Stimulated activated CD8-positive, alpha-beta memory T cell treated with anti-CD3 and anti-CD28 coated beads, Interleukin-7, amount 100 ng/mL, for 1 hour (primary cell): Measurements from ENCODE around the gene CLCN1.
A peak's percentile ranks its signal among the peaks of the same experiment; 100 is the strongest.

Experiments used
- DNase-seq, 2 donors: peaks; one replicate each; pipeline ENCODE4 v3.0.0-alpha.2; 2020; ENCODE audit warnings: low read depth in 2 of 2

CLCN1 gene

GRCh38 chr7:143295870-143296269 lies 20.0 kb upstream of the CLCN1 start:
- no peak for DNase-seq

- DNase-seq = no peak
Observed at GRCh38 chr7:143296686-143297085, 19.2 kb upstream of the CLCN1 start.

GRCh38 chr7:143299346-143299745 lies 16.6 kb upstream of the CLCN1 start:
- DNase-seq = no peak

- peak in 1 of 2 donors; percentile 43 for DNase-seq
Observed at GRCh38 chr7:143299840-143300239, 16.1 kb upstream of the CLCN1 start.

GRCh38 chr7:143300959-143301935 lies 14.7 kb upstream of the CLCN1 start:
- no peak for DNase-seq

- no peak for DNase-seq
Observed at GRCh38 chr7:143303733-143304132, 12.2 kb upstream of the CLCN1 start.

- no peak for DNase-seq
Observed at GRCh38 chr7:143304938-143305337, 11.0 kb upstream of the CLCN1 start.

GRCh38 chr7:143305423-143306070 lies 10.4 kb upstream of the CLCN1 start:
- peak in 1 of 2 donors; percentile 61 for DNase-seq

- no peak for DNase-seq
Observed at GRCh38 chr7:143308632-143309031, 7.3 kb upstream of the CLCN1 start.

GRCh38 chr7:143314127-143314526 lies 1.8 kb upstream of the CLCN1 start:
- DNase-seq = no peak

GRCh38 chr7:143316492-143316891 lies 581 bp downstream of the CLCN1 start:
- no peak for DNase-seq

- no peak for DNase-seq
Observed at GRCh38 chr7:143318661-143319060, 2.8 kb downstream of the CLCN1 start.

GRCh38 chr7:143320620-143321019 lies 4.7 kb downstream of the CLCN1 start:
- DNase-seq = no peak

- DNase-seq = no peak
Observed at GRCh38 chr7:143321242-143321641, 5.3 kb downstream of the CLCN1 start.

GRCh38 chr7:143321734-143322133 lies 5.8 kb downstream of the CLCN1 start:
- no peak for DNase-seq

- DNase-seq = no peak
Observed at GRCh38 chr7:143322760-143323633, 7.1 kb downstream of the CLCN1 start.

- no peak for DNase-seq
Observed at GRCh38 chr7:143323653-143324052, 7.7 kb downstream of the CLCN1 start.

GRCh38 chr7:143325240-143325639 lies 9.3 kb downstream of the CLCN1 start:
- DNase-seq = no peak

- no peak for DNase-seq
Observed at GRCh38 chr7:143327903-143328302, 12.0 kb downstream of the CLCN1 start.

- DNase-seq = no peak
Observed at GRCh38 chr7:143329471-143330170, 13.7 kb downstream of the CLCN1 start.

GRCh38 chr7:143331179-143331801 lies 15.4 kb downstream of the CLCN1 start:
- DNase-seq = no peak
